HepG2 (cell line): ENCODE results near the gene ABCC10. TPM values are rescaled to one million over a fixed set of nuclear protein-coding genes. Genes with fewer than 3 reads are reported as not detected.
"Not testable (repeated sequence)": the region's sequence is repeated elsewhere in the genome, so short reads cannot be mapped to it uniquely, and the experiment has no call there.

Source experiments
- ATAC-seq: fragments of 200-7000 bp; cut with Tn5 transposase; 3 replicates; pipeline ENCODE4 v1.9.1; 2020; ENCODE audit warnings: mild to moderate bottlenecking, moderate library complexity
- BruUV-seq: library from RNA; stranded (reverse); fragments of 400-500 nt; replicated peaks from 2 replicates; lab custom pipeline; 2021; lab: Mats Ljungman, UMichigan
- CTCF ChIA-PET: fragments of 300-600 bp; formaldehyde crosslinking; extraction: SDS; loops from one replicate; lab custom pipeline; 2021; ENCODE audit warnings: low total read pairs, inconsistent platforms, low intra/inter-chr PET ratio; lab: Yijun Ruan, JAX
- POLR2A ChIA-PET: fragments of 350-600 bp; sonication (Branson Sonifier 250); formaldehyde crosslinking; loops from one replicate; lab custom pipeline; 2020; ENCODE audit warnings: antibody characterized with exemption, inconsistent platforms; lab: Yijun Ruan, JAX
- DNase-seq: peaks from one replicate; pipeline ENCODE4 v3.0.0-alpha.2; 2015; ENCODE audit warnings: low spot score
- FAIRE-seq: peaks from 3 replicates; lab custom pipeline; 2011; peaks lifted over from hg19 to GRCh38; lab: Jason Lieb, UNC
- H2AFZ ChIP-seq: one replicate; pipeline ENCODE4 v1.6.1; 2011; ENCODE audit warnings: low read length, inconsistent platforms
- H3K27ac ChIP-seq: fragments of 300-600 bp; 3 replicates; pipeline ENCODE4 v1.8.0; 2011; ENCODE audit warnings: mixed run types, mild to moderate bottlenecking, mixed read lengths, low read length, inconsistent platforms; ENCODE audit not compliant: insufficient read depth; ENCODE audit errors: extremely low read length
- H3K27me3 ChIP-seq, 2 experiments: fragments of 200-600 bp in 1 of 2; 2 replicates in 1 of 2; 3 replicates in 1 of 2; pipeline versions ENCODE4 v1.6.0 to v1.8.0; 2011; ENCODE audit warnings: low read length in 2 of 2, mild to moderate bottlenecking in 2 of 2, moderate library complexity in 2 of 2, inconsistent platforms in 1 of 2; ENCODE audit not compliant: insufficient read depth in 2 of 2, control insufficient read depth in 1 of 2
- H3K36me3 ChIP-seq, 2 experiments: fragments of 200-600 bp in 1 of 2; replicated peaks in 1 of 2; 2 replicates in 1 of 2; 3 replicates in 1 of 2; pipeline versions ENCODE4 v1.5.1 to v1.8.0; 2011; ENCODE audit warnings: low read length in 2 of 2, inconsistent platforms in 1 of 2; ENCODE audit not compliant: insufficient read depth in 2 of 2, control insufficient read depth in 1 of 2
- H3K4me1 ChIP-seq: 2 replicates; pipeline ENCODE4 v1.5.1; 2012; ENCODE audit warnings: low read length, inconsistent platforms; ENCODE audit not compliant: insufficient read depth
- H3K4me2 ChIP-seq: 2 replicates; pipeline ENCODE4 v1.6.0; 2011; ENCODE audit warnings: low read depth, low read length, inconsistent platforms
- H3K4me3 ChIP-seq, 3 experiments: fragments of 200-600 bp in 1 of 3; sonication (generic), shearing (Covaris generic) in 1 of 3; replicated peaks in 1 of 3; 2 replicates each; pipeline ENCODE4 v1.5.1; 2011 to 2016; ENCODE audit warnings: low read length in 3 of 3, inconsistent platforms in 2 of 3, low read depth in 2 of 3, mild to moderate bottlenecking in 2 of 3, control low read depth in 1 of 3, mixed read lengths in 1 of 3; ENCODE audit not compliant: insufficient read depth in 1 of 3
- H3K79me2 ChIP-seq: one replicate; pipeline ENCODE4 v1.6.1; 2011; ENCODE audit warnings: low read length, inconsistent platforms; ENCODE audit not compliant: insufficient read depth
- H3K9ac ChIP-seq: 2 replicates; pipeline ENCODE4 v1.6.0; 2011; ENCODE audit warnings: mild to moderate bottlenecking, low read depth, low read length, inconsistent platforms; ENCODE audit not compliant: insufficient read depth
- H3K9me3 ChIP-seq: 2 replicates; pipeline ENCODE4 v1.5.1; 2012; ENCODE audit warnings: mild to moderate bottlenecking, low read length
- H4K20me1 ChIP-seq: 2 replicates; pipeline ENCODE4 v1.6.0; 2011; ENCODE audit warnings: inconsistent platforms, mild to moderate bottlenecking, low read length, moderate library complexity; ENCODE audit not compliant: insufficient read depth
- CBX2 ChIP-seq, 2 experiments: fragments of 200-600 bp in 1 of 2; sonication (generic); formaldehyde crosslinking in 1 of 2; IDR thresholded peaks; 2 replicates each; pipeline versions ENCODE4 v1.7.0 to v1.8.1; 2018 to 2022; ENCODE audit warnings: low read depth in 2 of 2, low read length in 1 of 2, mild to moderate bottlenecking in 1 of 2, missing genetic modification reagents in 1 of 2
- HIVEP1 ChIP-seq: sonication (generic); formaldehyde crosslinking; IDR thresholded peaks from 2 replicates; pipeline ENCODE4 v1.4.0; 2020; ENCODE audit warnings: mild to moderate bottlenecking, missing genetic modification reagents
- RBM39 ChIP-seq: fragments of 200-400 bp; formaldehyde crosslinking; IDR thresholded peaks from one replicate; pipeline ENCODE4 v1.6.1; 2018; ENCODE audit warnings: antibody characterized with exemption, mild to moderate bottlenecking, low read depth, low read length; ENCODE audit not compliant: poor library complexity, severe bottlenecking
- SPEN ChIP-seq: sonication (generic); formaldehyde crosslinking; IDR thresholded peaks from 2 replicates; pipeline ENCODE4 v1.5.1; 2020; ENCODE audit warnings: low read depth, mild to moderate bottlenecking, missing genetic modification reagents
- WGBS: methylation state at CpG from one replicate; pipeline ENCODE4 v1.1.6; 2017; ENCODE audit warnings: low lambda C conversion rate; 5-methylcytosine and 5-hydroxymethylcytosine counted together
- in situ Hi-C: cut with HindIII; loops from 2 replicates; pipeline ENCODE4 v1.10.0; 2017; ENCODE audit warnings: low pct_unique_long_range_greater_than_20kb; ENCODE audit not compliant: extremely low pct_ligation_motif_present
- intact Hi-C: fragments of 100-400 bp; cut with micrococcal nuclease; formaldehyde crosslinking; loops from one replicate; pipeline ENCODE4 v1.10.0; 2022; ENCODE audit not compliant: unreplicated experiment
- polyA plus RNA-seq, 8 experiments: library from polyadenylated mRNA; depleted of rRNA in 3 of 8; stranded (reverse) in 7 of 8; unstranded in 1 of 8; fragments of >200 nt; fragmentation: Illumina TruSeq in 4 of 8; extraction: Trizol in 4 of 8; gene quantifications; 2 replicates each; pipeline versions ENCODE4 v1.2.1 to v1.2.3, GENCODE V29; 2011 to 2016; ENCODE audit warnings: low read depth in 4 of 8, missing spikeins in 1 of 8, mixed read lengths in 1 of 8; ENCODE audit not compliant: insufficient read depth in 1 of 8
- total RNA-seq, 5 experiments: library from RNA; depleted of rRNA; stranded (reverse); fragments of >200 nt; fragmentation: Illumina TruSeq; extraction: Trizol; gene quantifications; 2 replicates each; pipeline ENCODE4 v1.2.3, GENCODE V29; 2016; ENCODE audit warnings: low read depth in 1 of 5

ABCC10 gene
- total and polyA plus RNA-seq, 2 of the 13 experiments (the other 11 are each of a cell fraction or from before 2014, with no cell fraction given): 16.0 to 24.3 TPM

DNA sequence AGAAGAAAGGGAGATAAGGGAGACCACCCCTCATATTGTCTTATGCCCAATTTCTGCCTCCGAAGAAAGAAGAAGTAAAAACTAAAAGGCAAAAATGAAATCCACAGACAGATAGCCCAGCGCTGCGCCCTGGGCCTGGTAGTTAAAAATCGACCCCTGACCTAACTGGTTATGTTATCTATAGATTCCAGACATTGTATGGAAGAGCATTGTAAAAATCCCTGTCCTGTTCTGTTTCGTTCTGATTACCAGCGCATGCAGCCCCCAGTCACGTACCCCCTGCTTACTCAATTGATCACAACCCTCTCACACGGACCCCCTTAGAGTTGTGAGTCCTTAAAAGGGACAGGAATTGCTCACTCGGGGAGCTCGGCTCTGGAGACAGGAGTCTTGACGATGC, 34.2 kb upstream of the ABCC10 start:
- peak overlapping the region; percentile 64 for H3K4me2 ChIP-seq
- not testable (repeated sequence) for BruUV-seq

GRCh38 chr6:43393602-43394001, 33.7 kb upstream of the ABCC10 start:
- TF ChIP-seq SPEN (CRISPR knock-in tag) (0 out of 2 replicates have a peak, but pooled peaks have one; percentile 19), CBX2 (IDR thresholded peaks at IDR 0.05; ENCODE audit: low read depth, low read length) (no peak), CBX2 (CRISPR knock-in tag; IDR thresholded peaks at IDR 0.05; ENCODE audit: low read depth) (0 out of 2 replicates have a peak, but pooled peaks have one; percentile 0), RBM39 (no peak)
- ATAC-seq: peak; percentile 72
- Histone ChIP-seq H3K4me1 (peaks cover 13% of the 10 kb centered on the region), H3K79me2 (no peaks in the 10 kb centered on the region), H3K9ac (peak overlapping the region; percentile 38; the same call in 1 of the 2 replicates), H3K36me3 (no peaks in the 10 kb centered on the region), H3K4me2 (peak overlapping the region; percentile 64), H3K9me3 (no peaks in the 10 kb centered on the region), H4K20me1 (no peaks in the 10 kb centered on the region), H3K27me3 (peaks cover 5 to 63% of the 10 kb centered on the region in 2 experiments; a peak in 4 of 5 replicates), H3K4me3 (peak overlapping the region; percentile 15 to 26 (median 17); a peak in 3 of 6 replicates), H3K27ac (no peak overlapping the region), H2AFZ (peak overlapping the region; percentile 59)
- intact Hi-C loops (no loop called here), in situ Hi-C loops (no loop called here)
- BruUV-seq: no TSS peak
- WGBS: 34% methylated on average over 5 of the region's 5 CpGs
- FAIRE-seq: no peak
- CTCF ChIA-PET: no interaction called here
- POLR2A ChIA-PET: interaction anchor here (1.2 kb wide), 2 partner anchors 24 to 34 kb away, joined by 3 to 4 read pairs; partner anchors contain the start of genes ABCC10 and ZNF318
- no peak for DNase-seq

More for the DNA sequence above, 34.2 kb upstream of the ABCC10 start:
- POLR2A ChIA-PET: interaction anchor here (1.2 kb wide), 2 partner anchors 24 to 34 kb away, joined by 3 to 4 read pairs; partner anchors contain the start of genes ABCC10 and ZNF318
- CTCF ChIA-PET; in situ Hi-C loops; DNase-seq; intact Hi-C loops; H3K9me3 ChIP-seq; H3K27ac ChIP-seq; H3K36me3 ChIP-seq; H4K20me1 ChIP-seq; ATAC-seq; FAIRE-seq; H3K79me2 ChIP-seq; TF ChIP-seq CBX2 (IDR thresholded peaks at IDR 0.05; ENCODE audit: low read depth, low read length): not testable (repeated sequence)
- H3K4me3 ChIP-seq: peak overlapping the region; percentile 15 to 26 (median 17); a peak in 3 of 6 replicates
- H3K4me1 ChIP-seq: peaks cover 13% of the 10 kb centered on the region
- TF ChIP-seq HIVEP1 (CRISPR knock-in tag): 0 out of 2 replicates have a peak, but pooled peaks have one; percentile 13
- TF ChIP-seq CBX2 (CRISPR knock-in tag; IDR thresholded peaks at IDR 0.05; ENCODE audit: low read depth): 0 out of 2 replicates have a peak, but pooled peaks have one; percentile 37
- H3K9ac ChIP-seq: peak overlapping the region; percentile 38; the same call in 1 of the 2 replicates
- H2AFZ ChIP-seq: peak overlapping the region; percentile 59
- peaks cover 5 to 63% of the 10 kb centered on the region in 2 experiments; a peak in 4 of 5 replicates for H3K27me3 ChIP-seq
- WGBS: 25% methylated on average over 11 of the region's 11 CpGs
